Measurements from ENCODE around the gene SMAD7. TPM values are rescaled to one million over a fixed set of nuclear protein-coding genes. Genes with fewer than 3 reads are reported as not detected.

The SMAD7 gene
- polyA plus RNA-seq, 3 donors from 2014 or later, result 10.1 to 17.4 (median 12.3) TPM

- peaks cover 0 to 4% (median 0%) of the 10 kb centered on the region in 3 donors for H3K36me3 Mint-ChIP-seq
- no peak overlapping the region for H3K4me3 Mint-ChIP-seq
- H3K27me3 Mint-ChIP-seq (ENCODE audit: low read depth in 3 of 3), result peaks cover 0 to 7% (median 0%) of the 10 kb centered on the region in 3 donors
- no peak for DNase-seq
- peaks cover 0 to 1% (median 0%) of the 10 kb centered on the region in 6 donors for H3K9me3 Mint-ChIP-seq
- H3K4me1 Mint-ChIP-seq, result peaks cover 0 to 1% of the 10 kb centered on the region in 2 donors
- peak overlapping the region in 1 of 6 donors; percentile 56 for H3K27ac Mint-ChIP-seq
Measured at GRCh38 chr18:48961547-48961946, 10.8 kb upstream of the SMAD7 start.

GRCh38 chr18:48959921-48960920 lies 9.5 kb upstream of the SMAD7 start:
- H3K9me3 Mint-ChIP-seq, result peaks cover 0 to 1% (median 0%) of the 10 kb centered on the region in 6 donors
- H3K27ac Mint-ChIP-seq, result no peak overlapping the region
- no peak for DNase-seq
- peaks cover 0 to 4% (median 0%) of the 10 kb centered on the region in 3 donors for H3K36me3 Mint-ChIP-seq
- H3K4me1 Mint-ChIP-seq, result peaks cover 8 to 9% of the 10 kb centered on the region in 2 donors
- no peak overlapping the region for H3K4me3 Mint-ChIP-seq
- peaks cover 0 to 5% (median 0%) of the 10 kb centered on the region in 3 donors for H3K27me3 Mint-ChIP-seq (ENCODE audit: low read depth in 3 of 3)

- Mint-ChIP-seq H3K9me3 (peaks cover 0 to 1% (median 0%) of the 10 kb centered on the region in 6 donors), H3K27ac (no peak overlapping the region)
Measured at GRCh38 chr18:48959551-48959920, 8.8 kb upstream of the SMAD7 start.

GRCh38 chr18:48958951-48959350 lies 8.2 kb upstream of the SMAD7 start:
- Mint-ChIP-seq H3K27me3 (ENCODE audit: low read depth in 3 of 3) (peaks cover 0 to 5% (median 0%) of the 10 kb centered on the region in 3 donors), H3K9me3 (no peaks in the 10 kb centered on the region), H3K4me3 (no peak overlapping the region), H3K4me1 (peaks cover 8 to 12% of the 10 kb centered on the region in 2 donors), H3K27ac (no peak overlapping the region), H3K36me3 (peaks cover 0 to 4% (median 0%) of the 10 kb centered on the region in 3 donors)
- no peak for DNase-seq

More at GRCh38 chr18:48959551-48959920, 8.8 kb upstream of the SMAD7 start:
- H3K4me1 Mint-ChIP-seq, result peaks cover 8 to 12% of the 10 kb centered on the region in 2 donors
- no peak overlapping the region for H3K4me3 Mint-ChIP-seq
- H3K36me3 Mint-ChIP-seq, result peaks cover 0 to 4% (median 0%) of the 10 kb centered on the region in 3 donors
- H3K27me3 Mint-ChIP-seq (ENCODE audit: low read depth in 3 of 3), result peaks cover 0 to 5% (median 0%) of the 10 kb centered on the region in 3 donors
- no peak for DNase-seq

- peaks cover 9 to 12% of the 10 kb centered on the region in 2 donors for H3K4me1 Mint-ChIP-seq
- H3K36me3 Mint-ChIP-seq, result peaks cover 0 to 4% (median 0%) of the 10 kb centered on the region in 3 donors
- peaks cover 0 to 7% (median 4%) of the 10 kb centered on the region in 3 donors for H3K27me3 Mint-ChIP-seq (ENCODE audit: low read depth in 3 of 3)
- DNase-seq, result no peak
- H3K27ac Mint-ChIP-seq, result no peak overlapping the region
- no peaks in the 10 kb centered on the region for H3K9me3 Mint-ChIP-seq
- no peak overlapping the region for H3K4me3 Mint-ChIP-seq
Measured at GRCh38 chr18:48957616-48958015, 6.9 kb upstream of the SMAD7 start.

- Mint-ChIP-seq H3K27me3 (ENCODE audit: low read depth in 3 of 3) (peaks cover 4 to 12% (median 8%) of the 10 kb centered on the region in 3 donors), H3K9me3 (no peaks in the 10 kb centered on the region), H3K4me3 (no peak overlapping the region), H3K27ac (no peak overlapping the region), H3K36me3 (peaks cover 0 to under 1% (median 0%) of the 10 kb centered on the region in 3 donors), H3K4me1 (peaks cover 8 to 12% of the 10 kb centered on the region in 2 donors)
- DNase-seq, result no peak
Measured at GRCh38 chr18:48957136-48957535, 6.4 kb upstream of the SMAD7 start.

- Mint-ChIP-seq H3K9me3 (no peaks in the 10 kb centered on the region), H3K4me3 (no peak overlapping the region), H3K27me3 (ENCODE audit: low read depth in 3 of 3) (peaks cover 6 to 14% (median 10%) of the 10 kb centered on the region in 3 donors), H3K27ac (peak overlapping the region in 1 of 6 donors; percentile 46), H3K36me3 (no peaks in the 10 kb centered on the region), H3K4me1 (peaks cover 8 to 12% of the 10 kb centered on the region in 2 donors)
- no peak for DNase-seq
Measured at GRCh38 chr18:48956356-48956755, 5.6 kb upstream of the SMAD7 start.

- H3K27me3 Mint-ChIP-seq (ENCODE audit: low read depth in 3 of 3), result peaks cover 10 to 19% (median 15%) of the 10 kb centered on the region in 3 donors
- peaks cover 8 to 12% of the 10 kb centered on the region in 2 donors for H3K4me1 Mint-ChIP-seq
- no peak for DNase-seq
Measured at GRCh38 chr18:48955830-48956261, 5.1 kb upstream of the SMAD7 start.

GRCh38 chr18:48954886-48955819 lies 4.4 kb upstream of the SMAD7 start:
- H3K27me3 Mint-ChIP-seq (ENCODE audit: low read depth in 3 of 3), result peaks cover 15 to 23% (median 20%) of the 10 kb centered on the region in 3 donors
- H3K9me3 Mint-ChIP-seq, result no peaks in the 10 kb centered on the region
- H3K27ac Mint-ChIP-seq, result peak overlapping the region in 1 of 6 donors; percentile 16
- H3K36me3 Mint-ChIP-seq, result peaks cover 0 to 5% (median 0%) of the 10 kb centered on the region in 3 donors
- DNase-seq, result no peak
- peaks cover 8 to 12% of the 10 kb centered on the region in 2 donors for H3K4me1 Mint-ChIP-seq
- no peak overlapping the region for H3K4me3 Mint-ChIP-seq

More at GRCh38 chr18:48955830-48956261, 5.1 kb upstream of the SMAD7 start:
- Mint-ChIP-seq H3K4me3 (no peak overlapping the region), H3K36me3 (peaks cover 0 to 4% (median 0%) of the 10 kb centered on the region in 3 donors), H3K27ac (peak overlapping the region in 3 of 6 donors; percentile 26 to 71 (median 46)), H3K9me3 (no peaks in the 10 kb centered on the region)

GRCh38 chr18:48953104-48953706 lies 2.4 kb upstream of the SMAD7 start:
- Mint-ChIP-seq H3K4me1 (peaks cover 11 to 15% of the 10 kb centered on the region in 2 donors), H3K27me3 (ENCODE audit: low read depth in 3 of 3) (peaks cover 31 to 39% (median 35%) of the 10 kb centered on the region in 3 donors), H3K9me3 (no peaks in the 10 kb centered on the region), H3K36me3 (peaks cover 6 to 9% (median 7%) of the 10 kb centered on the region in 3 donors), H3K4me3 (peak overlapping the region; percentile 91 to 96 (median 96)), H3K27ac (peak overlapping the region; percentile 80 to 99 (median 98))
- no peak for DNase-seq

- peaks cover 12 to 15% (median 14%) of the 10 kb centered on the region in 3 donors for H3K36me3 Mint-ChIP-seq
- H3K27me3 Mint-ChIP-seq (ENCODE audit: low read depth in 3 of 3), result peaks cover 36 to 42% (median 36%) of the 10 kb centered on the region in 3 donors
- H3K9me3 Mint-ChIP-seq, result no peaks in the 10 kb centered on the region
- peak overlapping the region; percentile 91 to 96 (median 96) for H3K4me3 Mint-ChIP-seq
- peak overlapping the region; percentile 97 to 99 (median 98) for H3K27ac Mint-ChIP-seq
- peaks cover 18 to 22% of the 10 kb centered on the region in 2 donors for H3K4me1 Mint-ChIP-seq
- peak; percentile 67 to 77 (median 77) for DNase-seq
Measured at GRCh38 chr18:48952287-48953103, 1.7 kb upstream of the SMAD7 start.

Data from immature natural killer cell (primary cell).